Thymus (tissue), 2 donors: ENCODE measurements around the gene TTC4. TPM values are rescaled to one million over a fixed set of nuclear protein-coding genes. Genes with fewer than 3 reads are reported as not detected.

Source experiments
- polyA plus RNA-seq: library from polyadenylated mRNA; stranded (reverse); fragments of 200-250 nt; gene quantifications from one replicate; pipeline ENCODE4 v1.2.3, GENCODE V29; 2013
- total RNA-seq: library from RNA; stranded (reverse); fragments of 120-200 nt; gene quantifications from one replicate; pipeline ENCODE4 v1.2.4, GENCODE V29; 2013
- donor health status: healthy.

The TTC4 gene
- total and polyA plus RNA-seq, 2 donors = 19.9 to 20.6 TPM

Other genes starting within 250 kb of the TTC4 start
- gene ACOT11, start 167.6 kb upstream of the TTC4 start, total RNA-seq = 1.3 TPM
- gene ACOT11, start 167.6 kb upstream of the TTC4 start, polyA plus RNA-seq = 1.2 TPM
- 0.47 TPM for gene FAM151A, start 92.3 kb upstream of the TTC4 start, total RNA-seq
- 1.6 TPM for gene FAM151A, start 92.3 kb upstream of the TTC4 start, polyA plus RNA-seq
- 0.24 TPM for gene MROH7, start 74.1 kb upstream of the TTC4 start, total RNA-seq
- 1.1 TPM for gene MROH7, start 74.1 kb upstream of the TTC4 start, polyA plus RNA-seq
- 4.4 TPM for gene PARS2, start 48.7 kb downstream of the TTC4 start, total RNA-seq
- gene PARS2, start 48.7 kb downstream of the TTC4 start, polyA plus RNA-seq = 2.3 TPM
- 3.0 TPM for gene TTC22, start 85.5 kb downstream of the TTC4 start, total RNA-seq
- 4.4 TPM for gene TTC22, start 85.5 kb downstream of the TTC4 start, polyA plus RNA-seq
- 14.2 TPM for gene DHCR24, start 171.3 kb downstream of the TTC4 start, total RNA-seq
- 8.0 TPM for gene DHCR24, start 171.3 kb downstream of the TTC4 start, polyA plus RNA-seq